HCT116 (cell line): ENCODE data around the gene TACR2.

Experiments
- CEBPB ChIP-seq: IDR thresholded peaks from 2 replicates; pipeline ENCODE4 v1.6.1; 2012; ENCODE audit warnings: low read depth
- ELF1 ChIP-seq: IDR thresholded peaks from 2 replicates; pipeline ENCODE4 v1.6.1; 2012; ENCODE audit warnings: low read depth, borderline replicate concordance
- EZH2 ChIP-seq: fragments of 200-600 bp; sonication (generic); IDR thresholded peaks from 2 replicates; pipeline ENCODE4 v1.6.1; 2017; ENCODE audit warnings: antibody characterized with exemption, mixed run types
- EZH2phosphoT487 ChIP-seq: fragments of 200-600 bp; IDR thresholded peaks from 2 replicates; pipeline ENCODE4 v1.6.1; 2018; ENCODE audit warnings: antibody characterized with exemption, borderline replicate concordance
- JUND ChIP-seq: IDR thresholded peaks from 2 replicates; pipeline ENCODE4 v1.6.1; 2012
- MAX ChIP-seq: IDR thresholded peaks from 2 replicates; pipeline ENCODE4 v1.6.1; 2012
- POLR2A ChIP-seq: IDR thresholded peaks from 2 replicates; pipeline ENCODE4 v1.7.0; 2011; ENCODE audit warnings: borderline replicate concordance; ENCODE audit not compliant: insufficient read depth, insufficient read length; ENCODE audit errors: extremely low read depth
- POLR2AphosphoS5 ChIP-seq: IDR thresholded peaks from 2 replicates; pipeline ENCODE4 v1.6.1; 2011; ENCODE audit warnings: mild to moderate bottlenecking, low read depth, low read length, moderate library complexity
- RAD21 ChIP-seq: IDR thresholded peaks from 2 replicates; pipeline ENCODE4 v1.6.1; 2012; ENCODE audit warnings: low read depth, mild to moderate bottlenecking
- SIN3A ChIP-seq: IDR thresholded peaks from 2 replicates; pipeline ENCODE4 v1.6.1; 2012; ENCODE audit warnings: low read depth
- YY1 ChIP-seq: IDR thresholded peaks from 2 replicates; pipeline ENCODE4 v1.6.1; 2011; ENCODE audit warnings: low read length, low read depth, moderate library complexity, mild to moderate bottlenecking; ENCODE audit not compliant: insufficient replicate concordance; ENCODE audit errors: extremely low read depth
- ZNF274 ChIP-seq: fragments of 200-500 bp; sonication (Bioruptor generic); IDR thresholded peaks from 2 replicates; pipeline ENCODE4 v1.6.1; 2014; ENCODE audit warnings: mild to moderate bottlenecking, low read depth, low read length, inconsistent platforms
- TF ChIP-seq, protein P1 (sequence below), 3 experiments: fragments of 200-600 bp in 1 of 3; sonication (generic) in 1 of 3; IDR thresholded peaks in 2 of 3; conservative IDR thresholded peaks in 1 of 3; 2 replicates each; pipeline ENCODE4 v1.5.1; 2012 to 2017; ENCODE audit warnings: low read depth in 2 of 3, low read length in 2 of 3, antibody characterized with exemption in 1 of 3, borderline replicate concordance in 1 of 3, control low read depth in 1 of 3, mild to moderate bottlenecking in 1 of 3, mixed read lengths in 1 of 3, mixed run types in 1 of 3, moderate library complexity in 1 of 3; ENCODE audit not compliant: insufficient read depth in 1 of 3

GRCh38 chr10:69404786-69405185, 11.9 kb downstream of the TACR2 start:
- TF ChIP-seq, protein P1, sequence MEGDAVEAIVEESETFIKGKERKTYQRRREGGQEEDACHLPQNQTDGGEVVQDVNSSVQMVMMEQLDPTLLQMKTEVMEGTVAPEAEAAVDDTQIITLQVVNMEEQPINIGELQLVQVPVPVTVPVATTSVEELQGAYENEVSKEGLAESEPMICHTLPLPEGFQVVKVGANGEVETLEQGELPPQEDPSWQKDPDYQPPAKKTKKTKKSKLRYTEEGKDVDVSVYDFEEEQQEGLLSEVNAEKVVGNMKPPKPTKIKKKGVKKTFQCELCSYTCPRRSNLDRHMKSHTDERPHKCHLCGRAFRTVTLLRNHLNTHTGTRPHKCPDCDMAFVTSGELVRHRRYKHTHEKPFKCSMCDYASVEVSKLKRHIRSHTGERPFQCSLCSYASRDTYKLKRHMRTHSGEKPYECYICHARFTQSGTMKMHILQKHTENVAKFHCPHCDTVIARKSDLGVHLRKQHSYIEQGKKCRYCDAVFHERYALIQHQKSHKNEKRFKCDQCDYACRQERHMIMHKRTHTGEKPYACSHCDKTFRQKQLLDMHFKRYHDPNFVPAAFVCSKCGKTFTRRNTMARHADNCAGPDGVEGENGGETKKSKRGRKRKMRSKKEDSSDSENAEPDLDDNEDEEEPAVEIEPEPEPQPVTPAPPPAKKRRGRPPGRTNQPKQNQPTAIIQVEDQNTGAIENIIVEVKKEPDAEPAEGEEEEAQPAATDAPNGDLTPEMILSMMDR (IDR thresholded peaks at IDR 0.05 in 2 of 3, conservative IDR thresholded peaks at IDR 0.05 in 1 of 3; ENCODE audit: borderline replicate concordance in 1 of 3, insufficient read depth in 1 of 3, low read depth in 2 of 3, low read length in 2 of 3): no peak
- TF ChIP-seq EZH2phosphoT487 (no peak), ZNF274 (no peak), JUND (no peak), EZH2 (no peak), MAX (no peak), POLR2A (no peak), CEBPB (no peak), POLR2AphosphoS5 (no peak), SIN3A (no peak), RAD21 (no peak), YY1 (no peak), ELF1 (no peak)
